Esophagus (tissue), 2 donors: Measurements from ENCODE around the gene MICALL1. TPM values are rescaled to one million over a fixed set of nuclear protein-coding genes. Genes with fewer than 3 reads are reported as not detected.
"Not testable (repeated sequence)": the region's sequence is repeated elsewhere in the genome, so short reads cannot be mapped to it uniquely, and the experiment has no call there.

Experiments used
- H3K27ac ChIP-seq, 2 donors: one replicate each; pipeline ENCODE4 v1.5.1; 2013; ENCODE audit warnings: low read depth in 2 of 2, mild to moderate bottlenecking in 2 of 2, inconsistent platforms in 1 of 2, low read length in 1 of 2, moderate library complexity in 1 of 2
- H3K27me3 ChIP-seq, 2 donors: one replicate each; pipeline ENCODE4 v1.6.1; 2013; ENCODE audit warnings: low read length in 2 of 2, control low read depth in 1 of 2, mild to moderate bottlenecking in 1 of 2; ENCODE audit not compliant: insufficient read depth in 2 of 2, control insufficient read depth in 1 of 2
- H3K36me3 ChIP-seq, 2 donors: one replicate each; pipeline ENCODE4 v1.6.1; 2013; ENCODE audit warnings: low read length in 1 of 2; ENCODE audit not compliant: control insufficient read depth in 2 of 2, insufficient read depth in 2 of 2
- H3K4me1 ChIP-seq, 2 donors: one replicate each; pipeline ENCODE4 v1.6.1; 2013; ENCODE audit warnings: low read length in 1 of 2; ENCODE audit not compliant: control insufficient read depth in 2 of 2, insufficient read depth in 2 of 2
- H3K4me3 ChIP-seq, 2 donors: one replicate each; pipeline ENCODE4 v1.5.1; 2013; ENCODE audit warnings: low read length in 2 of 2, mild to moderate bottlenecking in 2 of 2, low read depth in 1 of 2, moderate library complexity in 1 of 2
- H3K9me3 ChIP-seq, 2 donors: one replicate each; pipeline ENCODE4 v1.6.1; 2013; ENCODE audit warnings: mild to moderate bottlenecking in 2 of 2, low read depth in 1 of 2, low read length in 1 of 2, moderate library complexity in 1 of 2; ENCODE audit not compliant: control insufficient read depth in 2 of 2, insufficient read depth in 1 of 2
- WGBS, 2 donors: extraction: QIAGEN DNeasy Blood & Tissue Kit; methylation state at CpG; one replicate each; pipeline ENCODE4 v1.1.7; 2013; 5-methylcytosine and 5-hydroxymethylcytosine counted together
- polyA plus RNA-seq, 2 donors: library from polyadenylated mRNA; stranded (reverse); fragments of 200-250 nt; gene quantifications; one replicate each; pipeline ENCODE4 v1.2.3, GENCODE V29; 2013
- donor health status: healthy with polysubstance abuse.
- donor health status: Bipolar disorder and iron deficiency.

Gene MICALL1
- polyA plus RNA-seq, 2 donors = 41.7 to 44.1 TPM

DNA sequence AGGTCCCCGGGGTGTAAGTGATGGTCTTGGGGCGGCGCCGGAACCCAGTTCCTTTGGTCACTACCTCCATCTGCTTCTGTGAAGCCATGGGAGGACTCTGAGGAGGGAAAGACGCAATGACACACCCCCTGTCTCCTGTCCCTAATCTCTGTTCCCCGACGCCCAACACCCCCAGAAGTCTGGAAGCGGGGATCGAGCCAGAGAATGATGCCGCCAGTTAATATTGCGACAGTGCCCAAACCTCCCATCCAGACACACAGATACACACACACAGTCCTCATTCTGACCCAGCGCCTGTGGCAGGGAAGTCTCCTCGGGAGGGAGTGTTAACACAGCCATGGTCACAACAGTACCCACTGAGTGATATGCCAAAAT lies 47.0 kb downstream of the MICALL1 start:
- H3K9me3 ChIP-seq = no peaks in the 10 kb centered on the region
- H3K4me1 ChIP-seq = peaks cover 7 to 8% of the 10 kb centered on the region in 2 donors
- 1 to 3% methylated on average over 13 of the region's 13 CpGs for WGBS, 2 donors
- peak overlapping the region; percentile 51 for H3K27ac ChIP-seq
- no peaks in the 10 kb centered on the region for H3K27me3 ChIP-seq
- peaks cover 11 to 14% of the 10 kb centered on the region in 2 donors for H3K36me3 ChIP-seq
- H3K4me3 ChIP-seq = peak overlapping the region; percentile 71 to 94

DNA sequence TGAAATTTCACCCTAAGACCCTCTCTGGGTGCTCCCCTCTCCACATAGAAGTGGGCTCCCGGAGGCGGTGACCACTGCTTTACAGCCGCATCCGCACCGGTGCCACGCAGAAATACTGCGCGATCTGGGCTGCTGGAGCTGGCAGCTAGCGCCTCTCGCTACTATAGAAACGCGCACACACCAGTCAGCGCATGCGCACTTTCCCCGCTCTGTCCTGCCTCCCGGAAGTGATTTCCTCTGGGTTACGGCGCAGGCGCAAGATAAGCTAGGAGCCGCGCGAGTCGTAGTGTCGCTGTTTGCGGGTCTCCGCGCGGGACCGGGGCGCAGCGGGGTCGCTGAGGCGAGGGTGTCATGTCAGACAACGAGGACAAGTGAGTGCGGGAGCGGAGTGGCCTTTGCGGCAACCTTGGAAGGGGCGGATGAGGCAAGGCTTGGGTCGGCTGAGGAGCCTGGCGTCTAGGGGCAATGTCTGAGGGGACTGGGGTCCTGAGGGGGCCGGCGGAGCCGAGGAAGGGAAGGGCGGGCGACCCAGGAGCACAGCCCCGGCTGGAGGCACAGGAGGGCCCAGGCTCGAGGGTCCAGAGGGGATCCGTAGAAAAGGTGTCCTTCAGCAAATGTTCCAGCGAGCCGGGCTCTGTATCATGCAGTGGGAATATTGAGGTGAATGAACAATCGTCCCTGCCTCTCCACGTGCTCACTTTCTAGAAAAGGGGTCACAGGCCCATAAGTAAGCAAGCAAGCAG lies 47.5 kb downstream of the MICALL1 start, which contains the start of the genes C22orf23 and POLR2F:
Gene C22orf23, minus strand, starts transcription at position 165 of the 743 bp plus-strand sequence. CDS start 452 bp downstream, outside the sequence.
Gene POLR2F, plus strand, starts transcription at position 263 of the 743 bp plus-strand sequence. Its CDS starts 89 bp downstream, at position 352.
- Histone ChIP-seq H3K27ac (peak within 1 kb of the TSS; percentile 51 to 60), H3K27me3 (no peaks in the 10 kb centered on the region), H3K36me3 (peaks cover 15 to 16% of the 10 kb centered on the region in 2 donors), H3K9me3 (no peaks in the 10 kb centered on the region), H3K4me1 (peaks cover 7 to 8% of the 10 kb centered on the region in 2 donors), H3K4me3 (peak within 1 kb of the TSS; percentile 71 to 94)
- WGBS, 2 donors = 1% methylated on average over 52 of the region's 52 CpGs

DNA sequence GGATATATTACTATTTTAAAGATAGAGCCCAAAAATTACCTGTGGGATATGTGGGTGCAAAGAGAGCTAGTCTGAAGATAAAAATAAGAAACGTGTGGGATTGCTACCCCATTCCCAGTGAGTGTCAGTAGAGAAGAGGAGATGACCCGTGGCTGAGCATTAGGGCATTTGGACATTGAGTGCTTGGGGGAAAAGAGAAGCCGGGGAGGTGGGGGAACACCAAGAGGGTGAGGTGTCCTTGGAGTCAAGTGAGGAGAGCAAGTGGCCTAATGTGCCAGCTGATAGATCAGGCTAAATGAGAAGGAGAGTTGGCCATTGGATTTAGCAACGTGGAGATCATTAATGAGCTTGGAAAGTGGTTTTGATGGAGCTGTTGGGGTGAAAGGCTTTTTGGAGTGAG lies 48.6 kb downstream of the MICALL1 start:
- 64 to 65% methylated on average over 4 of the region's 4 CpGs for WGBS, 2 donors
- no peak overlapping the region for H3K27ac ChIP-seq
- H3K9me3 ChIP-seq = no peaks in the 10 kb centered on the region
- peak overlapping the region in 1 of 2 donors; percentile 71 for H3K4me3 ChIP-seq
- no peaks in the 10 kb centered on the region for H3K27me3 ChIP-seq
- H3K36me3 ChIP-seq = peaks cover 22 to 23% of the 10 kb centered on the region in 2 donors
- peaks cover 7 to 8% of the 10 kb centered on the region in 2 donors for H3K4me1 ChIP-seq

DNA sequence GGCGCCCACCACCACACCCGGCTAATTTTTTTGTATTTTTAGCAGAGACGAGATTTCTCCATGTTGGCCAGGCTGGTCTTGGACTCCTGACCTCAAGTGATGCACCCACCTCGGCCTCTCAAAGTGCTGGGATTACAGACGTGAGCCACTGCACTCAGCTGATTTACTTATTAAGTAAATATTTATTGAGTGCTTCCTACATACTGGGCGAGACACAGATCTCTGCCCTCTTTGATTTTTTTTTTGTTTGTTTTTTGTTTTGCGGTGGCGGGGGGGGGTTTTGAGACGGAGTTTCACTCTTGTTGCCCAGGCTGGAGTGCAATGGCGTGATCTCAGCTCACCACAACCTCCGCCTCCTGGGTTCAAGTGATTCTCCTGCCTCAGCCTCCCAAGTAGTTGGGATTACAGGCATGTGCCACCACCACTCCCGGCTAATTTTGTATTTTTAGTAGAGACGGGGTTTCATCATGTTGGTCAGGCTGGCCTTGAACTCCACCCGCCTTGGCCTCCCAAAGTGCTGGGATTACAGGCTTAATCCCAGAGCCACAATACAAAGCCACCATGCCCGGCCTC lies 49.8 kb downstream of the MICALL1 start:
- not testable (repeated sequence) for H3K27ac ChIP-seq, H3K4me1 ChIP-seq, H3K4me3 ChIP-seq, H3K9me3 ChIP-seq, H3K27me3 ChIP-seq
- 81 to 85% methylated on average over 15 of the region's 15 CpGs for WGBS, 2 donors
- peaks cover 24 to 28% of the 10 kb centered on the region in 2 donors for H3K36me3 ChIP-seq

DNA sequence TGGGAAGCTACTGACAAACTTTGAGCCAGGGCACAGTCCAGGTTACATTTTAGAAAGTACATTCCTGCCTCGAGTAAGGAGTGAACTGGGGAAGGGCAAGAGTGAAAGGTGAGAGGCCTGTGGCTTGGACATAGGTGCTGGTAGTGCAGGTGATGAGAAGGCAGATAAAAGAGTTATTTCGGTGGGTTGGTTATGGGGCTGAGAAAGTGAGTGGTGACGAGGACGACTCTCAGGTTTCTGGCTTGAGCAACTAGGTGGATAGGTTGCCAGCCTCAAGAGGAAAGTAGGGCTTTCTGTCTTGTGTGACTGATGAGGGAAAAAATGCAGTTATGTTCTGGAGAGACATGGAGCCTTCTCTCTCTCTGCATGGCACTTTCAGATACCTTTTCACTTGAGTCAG lies 51.1 kb downstream of the MICALL1 start:
- 83 to 88% methylated on average over 4 of the region's 4 CpGs for WGBS, 2 donors
- Histone ChIP-seq H3K27me3 (no peaks in the 10 kb centered on the region), H3K36me3 (peaks cover 31 to 33% of the 10 kb centered on the region in 2 donors), H3K9me3 (no peaks in the 10 kb centered on the region), H3K27ac (no peak overlapping the region), H3K4me1 (peaks cover 7 to 8% of the 10 kb centered on the region in 2 donors), H3K4me3 (no peak overlapping the region)

DNA sequence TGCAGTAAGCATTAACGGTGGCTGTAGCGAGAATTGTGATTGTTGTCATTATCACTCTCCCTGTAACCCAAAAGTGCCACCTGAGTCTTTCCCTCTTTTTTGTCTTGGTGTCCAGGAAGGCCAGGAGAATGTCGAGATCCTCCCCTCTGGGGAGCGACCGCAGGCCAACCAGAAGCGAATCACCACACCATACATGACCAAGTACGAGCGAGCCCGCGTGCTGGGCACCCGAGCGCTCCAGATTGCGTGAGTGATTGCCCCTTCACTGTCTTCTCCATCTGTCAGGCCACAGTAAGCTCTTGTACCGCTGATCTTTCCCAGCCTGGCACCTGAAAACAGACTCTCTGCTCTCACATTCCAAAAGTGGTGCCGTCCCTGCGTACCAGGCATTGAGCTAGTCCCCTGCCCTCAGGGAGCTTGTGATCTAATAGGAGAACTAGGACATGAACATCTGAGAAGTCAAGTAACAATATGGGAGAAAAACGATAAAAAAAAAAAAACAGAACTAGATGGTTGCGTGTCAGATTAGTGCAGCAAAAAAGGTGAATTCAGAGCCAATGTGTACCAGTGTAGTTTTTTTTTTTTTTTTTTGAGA lies 53.2 kb downstream of the MICALL1 start:
- 96 to 98% methylated on average over 18 of the region's 18 CpGs for WGBS, 2 donors
- Histone ChIP-seq H3K4me3 (no peak overlapping the region), H3K9me3 (no peaks in the 10 kb centered on the region), H3K27me3 (no peaks in the 10 kb centered on the region), H3K36me3 (peaks cover 31 to 35% of the 10 kb centered on the region in 2 donors), H3K4me1 (peaks cover 3 to 4% of the 10 kb centered on the region in 2 donors), H3K27ac (no peak overlapping the region)

DNA sequence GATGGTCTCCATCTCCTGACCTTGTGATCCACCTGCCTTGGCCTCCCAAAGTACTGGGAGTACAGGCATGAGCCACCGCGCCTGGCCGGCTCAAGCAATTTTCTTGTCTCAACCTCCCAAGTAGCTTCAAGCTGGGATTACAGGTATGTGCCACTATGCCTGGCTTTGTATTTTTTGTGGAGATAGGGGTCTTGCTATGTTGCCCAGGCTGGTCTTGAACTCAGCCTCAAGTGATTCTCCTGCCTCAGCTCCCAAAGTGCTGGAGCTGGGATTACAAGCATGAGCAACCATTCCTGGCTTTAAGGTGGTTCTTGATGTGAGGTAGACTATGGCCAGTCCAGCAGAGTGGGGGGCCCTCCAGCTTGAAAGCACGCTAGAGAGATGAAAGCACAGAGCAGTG lies 55.0 kb downstream of the MICALL1 start:
- Histone ChIP-seq H3K4me1 (no peaks in the 10 kb centered on the region), H3K36me3 (peaks cover 31 to 37% of the 10 kb centered on the region in 2 donors), H3K27ac (no peak overlapping the region), H3K9me3 (no peaks in the 10 kb centered on the region), H3K27me3 (no peaks in the 10 kb centered on the region), H3K4me3 (no peak overlapping the region)
- 98 to 99% methylated on average over 4 of the region's 4 CpGs for WGBS, 2 donors

DNA sequence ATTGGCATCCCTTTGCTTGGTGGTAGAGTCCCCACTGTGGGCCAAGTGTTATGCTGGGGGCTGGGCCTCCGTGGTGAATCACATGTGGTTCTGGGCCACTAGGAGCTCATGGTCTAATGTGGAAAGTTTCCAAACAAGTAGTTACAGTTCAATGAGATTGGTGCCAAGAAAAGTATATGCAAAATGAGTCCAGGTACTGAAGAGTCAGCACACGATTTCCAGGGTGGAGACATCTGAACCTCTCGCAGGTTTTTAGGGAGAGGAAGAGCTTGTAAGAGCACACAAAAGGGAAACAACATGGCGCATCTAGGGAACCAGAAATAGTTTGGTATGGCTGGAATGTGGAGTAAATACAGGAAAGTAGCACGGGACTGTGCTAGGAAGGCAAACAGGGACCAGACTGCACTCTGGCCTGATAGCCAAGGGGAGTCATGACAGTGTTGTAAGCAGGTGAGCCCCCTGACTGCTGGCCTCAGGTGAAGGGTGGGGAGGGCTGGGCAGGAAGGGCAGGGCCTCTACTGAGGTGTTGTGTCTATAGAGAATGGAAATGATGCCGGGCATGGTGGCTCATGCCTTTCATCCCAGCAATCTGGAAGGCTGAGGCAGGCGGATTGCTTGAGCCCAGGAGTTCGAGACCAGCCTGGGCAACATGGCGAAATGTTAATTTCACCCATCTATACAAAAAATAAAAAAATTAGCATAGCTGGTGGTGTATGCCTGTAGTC lies 60.0 kb downstream of the MICALL1 start:
- Histone ChIP-seq H3K9me3 (no peaks in the 10 kb centered on the region), H3K27ac (no peak overlapping the region), H3K36me3 (peaks cover 7 to 35% of the 10 kb centered on the region in 2 donors), H3K27me3 (no peaks in the 10 kb centered on the region), H3K4me1 (no peaks in the 10 kb centered on the region), H3K4me3 (no peak overlapping the region)
- 76% methylated on average over 9 of the region's 9 CpGs for WGBS, 2 donors

DNA sequence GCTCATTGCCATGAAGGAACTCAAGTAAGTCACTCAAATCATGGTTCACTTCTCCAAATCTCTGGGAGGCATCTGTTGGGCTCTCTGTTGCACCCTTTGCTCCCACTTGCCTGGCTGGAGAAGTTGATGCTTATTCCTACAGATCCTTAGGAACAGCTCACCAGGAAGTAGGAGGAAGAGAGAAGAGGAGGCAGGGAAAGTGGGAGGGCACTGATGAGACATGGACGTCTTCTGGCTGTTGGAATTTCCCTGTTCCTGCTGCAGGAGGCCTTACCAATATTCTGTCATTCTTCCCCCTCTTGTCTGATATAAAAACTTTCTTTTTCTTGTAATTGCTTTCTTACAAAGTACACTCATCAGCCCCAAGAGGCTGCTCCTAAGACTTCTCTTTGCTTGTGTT lies 61.0 kb downstream of the MICALL1 start:
- H3K9me3 ChIP-seq = no peaks in the 10 kb centered on the region
- H3K27ac ChIP-seq = no peak overlapping the region
- H3K27me3 ChIP-seq = no peaks in the 10 kb centered on the region
- 45 to 63% methylated on average over 1 of the region's 1 CpG for WGBS, 2 donors
- H3K4me3 ChIP-seq = no peak overlapping the region
- peaks cover 4 to 27% of the 10 kb centered on the region in 2 donors for H3K36me3 ChIP-seq
- no peaks in the 10 kb centered on the region for H3K4me1 ChIP-seq
